ENCODE measurements around the gene S100B. TPM values are rescaled to one million over a fixed set of nuclear protein-coding genes. Genes with fewer than 3 reads are reported as not detected.

The S100B gene
- total and polyA plus RNA-seq, 9 of the 15 experiments (the other 6 are each of a cell fraction or from before 2014, with no cell fraction given), result not detected

- TF ChIP-seq FOXJ2 (tag; IDR thresholded peaks at IDR 0.05) (no peak), SMAD3 (CRISPR knock-in tag; conservative IDR thresholded peaks at IDR 0.05) (no peak), CHD4 (IDR thresholded peaks at IDR 0.05; ENCODE audit: insufficient read depth, insufficient replicate concordance, low read depth, low read length, poor library complexity, severe bottlenecking) (no peak)
Observed at GRCh38 chr21:46626536-46626935, 21.7 kb upstream of the S100B start (continued).

- BruUV-seq (replicated peaks), result no TSS peak
- Histone ChIP-seq H3K9ac (ENCODE audit: insufficient read depth in 1 of 2, low read depth in 2 of 2, low read length in 2 of 2) (no peak overlapping the region), H4K20me1 (replicated peaks; ENCODE audit: control insufficient read depth, insufficient read depth, low read length) (no peaks in the 10 kb centered on the region), H3K4me2 (ENCODE audit: insufficient read depth, low read length) (no peak overlapping the region), H3K4me1 (replicated peaks in 1 of 2; ENCODE audit: control insufficient read depth in 2 of 2, insufficient read depth in 2 of 2, low read length in 2 of 2) (peaks cover 0 to 6% of the 10 kb centered on the region in 2 experiments; a peak in 3 of 5 replicates), H2AFZ (ENCODE audit: low read depth, low read length) (no peak overlapping the region), H3K4me3 (no peak overlapping the region), H3K27me3 (ENCODE audit: control insufficient read depth in 2 of 2, insufficient read depth in 2 of 2, low read length in 2 of 2) (peaks cover 2 to 24% of the 10 kb centered on the region in 2 experiments; a peak in 4 of 5 replicates), H3K36me3 (ENCODE audit: control insufficient read depth, insufficient read depth, low read length) (no peaks in the 10 kb centered on the region), H3K9me3 (replicated peaks; ENCODE audit: control insufficient read depth, insufficient read depth, low read depth, low read length) (peaks cover 5% of the 10 kb centered on the region; the same call in 1 of the 2 replicates), H3K27ac (ENCODE audit: extremely low read depth, low read depth, low read length) (no peak overlapping the region), H3K79me2 (ENCODE audit: control insufficient read depth, insufficient read depth, low read length) (no peaks in the 10 kb centered on the region), H3K9me1 (ENCODE audit: control insufficient read depth, insufficient read depth, low read length) (no peaks in the 10 kb centered on the region)
- CTCF ChIA-PET (ENCODE audit: low intra/inter-chr PET ratio), result no interaction called here
- 38% methylated on average over 1 of the region's 1 CpG for WGBS (ENCODE audit: insufficient coverage, low coverage, missing lambda C conversion rate)
- intact Hi-C loops (cut with micrococcal nuclease) (no loop called here), in situ Hi-C loops (cut with MboI) (no loop called here)
- TF ChIP-seq RBM25 (IDR thresholded peaks at IDR 0.05; ENCODE audit: low read depth, low read length, severe bottlenecking) (peak; percentile 49), KDM5B (IDR thresholded peaks at IDR 0.05; ENCODE audit: insufficient replicate concordance, low read depth, low read length) (no peak), CBX5 (IDR thresholded peaks at IDR 0.05; ENCODE audit: borderline replicate concordance, low read depth) (no peak), MAFK (IDR thresholded peaks at IDR 0.05; ENCODE audit: low read length) (no peak)
- POLR2A ChIA-PET, result no interaction called here
- DNase-seq (ENCODE audit: extremely low read depth in 1 of 4, low spot score in 3 of 4) (no peak), FAIRE-seq (no peak), ATAC-seq (no peak)
Observed at GRCh38 chr21:46625759-46626158, 20.9 kb upstream of the S100B start.

All from K562 (cell line).